Activated naive CD8-positive, alpha-beta T cell treated with anti-CD3 and anti-CD28 coated beads, Interleukin-2, amount 10 ng/mL, durations not matched to agents 7 days and 5 days (primary cell): ENCODE results near the gene KREMEN2. TPM values are rescaled to one million over a fixed set of nuclear protein-coding genes. Genes with fewer than 3 reads are reported as not detected.

Source experiments
- ATAC-seq: fragments of 150-1000 bp; cut with Tn5 transposase; one replicate; pipeline ENCODE4 v1.10.0; 2021; ENCODE audit warnings: low read depth, moderate library complexity
- POLR2A ChIA-PET: fragments of 350-600 bp; sonication (Branson Sonifier 250); formaldehyde crosslinking; loops from one replicate; lab custom pipeline; 2021; ENCODE audit warnings: antibody characterized with exemption; lab: Charles Lee
- DNase-seq: peaks from one replicate; pipeline ENCODE4 v3.0.0; 2021
- H3K27ac Mint-ChIP-seq: one replicate; pipeline ENCODE4 v1.8.0; 2022; ENCODE audit warnings: mild to moderate bottlenecking, mixed read lengths
- H3K27me3 Mint-ChIP-seq: one replicate; pipeline ENCODE4 v1.8.0; 2022; ENCODE audit warnings: mild to moderate bottlenecking, moderate library complexity, mixed read lengths
- H3K36me3 Mint-ChIP-seq: one replicate; pipeline ENCODE4 v1.8.0; 2021; ENCODE audit warnings: mild to moderate bottlenecking, mixed read lengths
- H3K4me1 Mint-ChIP-seq: one replicate; pipeline ENCODE4 v1.8.0; 2021; ENCODE audit warnings: mixed read lengths
- H3K4me3 Mint-ChIP-seq: one replicate; pipeline ENCODE4 v1.8.0; 2022; ENCODE audit warnings: mild to moderate bottlenecking, moderate library complexity, mixed read lengths
- H3K9me3 Mint-ChIP-seq: one replicate; pipeline ENCODE4 v1.8.0; 2021; ENCODE audit warnings: mixed read lengths
- total RNA-seq, 2 experiments: library from RNA; stranded (reverse); gene quantifications; one replicate each; pipeline ENCODE4 v1.2.3, GENCODE V29; 2021

Gene KREMEN2
- total RNA-seq, 2 experiments from 2014 or later, result 0.36 TPM; not detected in 1

DNA sequence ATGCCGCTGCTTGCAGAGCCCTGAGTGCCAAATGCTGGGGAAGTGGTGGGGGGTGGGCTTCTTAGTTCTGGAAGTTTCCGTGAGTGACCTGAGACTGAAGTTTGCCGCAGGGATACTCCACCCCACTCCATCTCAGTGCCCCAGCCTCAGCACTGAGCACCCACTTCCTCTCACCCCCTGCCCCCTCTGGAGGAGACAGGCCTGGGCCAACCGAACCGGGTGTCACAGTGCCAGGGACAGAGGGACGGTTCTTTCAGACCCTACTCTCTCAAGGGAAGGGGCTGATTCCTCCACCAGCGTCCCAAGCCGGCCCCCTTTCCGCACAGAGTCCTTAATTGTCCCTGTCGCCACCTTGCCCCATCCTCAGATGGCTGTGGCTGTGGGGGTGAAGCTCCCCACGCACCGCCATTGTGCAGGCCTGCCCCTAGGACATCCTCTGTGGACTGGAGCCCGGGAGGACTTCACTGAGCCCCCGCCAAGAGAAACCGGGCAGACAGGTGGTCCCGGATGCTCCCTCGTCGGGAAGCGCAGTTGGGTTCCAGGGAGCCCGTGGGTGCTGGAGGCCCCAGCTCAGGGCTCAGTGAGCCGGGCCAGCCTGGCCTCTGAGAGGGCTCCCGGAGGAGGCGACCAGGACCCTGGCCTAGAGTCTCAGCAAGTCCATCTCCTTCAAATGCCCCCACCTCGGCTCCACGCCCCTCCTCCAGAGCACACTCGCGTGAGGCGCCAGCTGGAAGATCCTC lies 1.6 kb upstream of the KREMEN2 start:
- ATAC-seq (no peak), DNase-seq (no peak)
- peaks cover 13% of the 10 kb centered on the region for H3K4me1 Mint-ChIP-seq
- H3K9me3 Mint-ChIP-seq, result no peaks in the 10 kb centered on the region
- POLR2A ChIA-PET, result interaction anchor here (0.6 to 1.2 kb wide), 2 partner anchors 18 to 97 kb away, joined by 3 to 5 read pairs; partner anchors contain the start of gene PKMYT1
- no peaks in the 10 kb centered on the region for H3K36me3 Mint-ChIP-seq
- H3K4me3 Mint-ChIP-seq, result no peak overlapping the region
- H3K27ac Mint-ChIP-seq, result no peak overlapping the region
- H3K27me3 Mint-ChIP-seq, result peaks cover 34% of the 10 kb centered on the region

DNA sequence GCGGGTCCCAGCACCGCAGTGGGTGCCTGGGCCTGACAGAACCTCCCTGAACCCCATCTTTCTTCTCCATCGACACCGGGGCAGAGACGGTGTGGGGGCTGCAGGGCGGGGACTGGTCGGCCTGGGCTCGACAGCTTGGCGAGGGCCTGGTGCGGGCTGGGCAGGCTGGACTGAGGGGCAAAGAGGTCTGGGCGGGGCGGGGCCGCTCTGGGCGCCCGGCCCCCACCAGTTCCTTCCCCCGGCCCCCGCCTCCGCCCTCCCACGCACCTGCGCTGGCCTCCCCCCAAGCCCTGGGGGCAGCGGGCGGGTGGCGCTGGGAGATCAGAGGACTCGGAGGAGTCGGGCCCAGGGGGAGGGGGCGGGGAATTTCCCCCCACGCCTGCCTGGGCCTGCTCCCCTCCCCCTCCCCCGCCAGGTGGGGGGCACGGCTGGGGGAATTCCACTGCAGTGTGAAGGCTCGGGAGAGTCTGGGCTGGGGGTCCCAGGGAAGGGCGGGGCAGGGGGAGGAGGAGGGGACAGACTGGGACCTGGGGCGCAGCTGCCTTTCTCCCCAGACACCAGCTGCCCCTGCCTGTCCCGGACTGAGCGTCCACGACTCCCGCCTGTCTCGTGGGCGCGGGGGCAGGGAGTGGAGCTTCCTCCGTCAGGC lies 877 bp upstream of the KREMEN2 start:
- Mint-ChIP-seq H3K4me1 (peaks cover 15% of the 10 kb centered on the region), H3K36me3 (no peaks in the 10 kb centered on the region), H3K27me3 (peaks cover 38% of the 10 kb centered on the region), H3K27ac (no peak overlapping the region), H3K9me3 (no peaks in the 10 kb centered on the region), H3K4me3 (peak overlapping the region; percentile 66)
- ATAC-seq, result no peak
- DNase-seq, result no peak
- POLR2A ChIA-PET, result interaction anchor here (1.2 kb wide), 1 partner anchor 18 kb away, joined by 5 read pairs; the partner anchor contains the start of gene PKMYT1

DNA sequence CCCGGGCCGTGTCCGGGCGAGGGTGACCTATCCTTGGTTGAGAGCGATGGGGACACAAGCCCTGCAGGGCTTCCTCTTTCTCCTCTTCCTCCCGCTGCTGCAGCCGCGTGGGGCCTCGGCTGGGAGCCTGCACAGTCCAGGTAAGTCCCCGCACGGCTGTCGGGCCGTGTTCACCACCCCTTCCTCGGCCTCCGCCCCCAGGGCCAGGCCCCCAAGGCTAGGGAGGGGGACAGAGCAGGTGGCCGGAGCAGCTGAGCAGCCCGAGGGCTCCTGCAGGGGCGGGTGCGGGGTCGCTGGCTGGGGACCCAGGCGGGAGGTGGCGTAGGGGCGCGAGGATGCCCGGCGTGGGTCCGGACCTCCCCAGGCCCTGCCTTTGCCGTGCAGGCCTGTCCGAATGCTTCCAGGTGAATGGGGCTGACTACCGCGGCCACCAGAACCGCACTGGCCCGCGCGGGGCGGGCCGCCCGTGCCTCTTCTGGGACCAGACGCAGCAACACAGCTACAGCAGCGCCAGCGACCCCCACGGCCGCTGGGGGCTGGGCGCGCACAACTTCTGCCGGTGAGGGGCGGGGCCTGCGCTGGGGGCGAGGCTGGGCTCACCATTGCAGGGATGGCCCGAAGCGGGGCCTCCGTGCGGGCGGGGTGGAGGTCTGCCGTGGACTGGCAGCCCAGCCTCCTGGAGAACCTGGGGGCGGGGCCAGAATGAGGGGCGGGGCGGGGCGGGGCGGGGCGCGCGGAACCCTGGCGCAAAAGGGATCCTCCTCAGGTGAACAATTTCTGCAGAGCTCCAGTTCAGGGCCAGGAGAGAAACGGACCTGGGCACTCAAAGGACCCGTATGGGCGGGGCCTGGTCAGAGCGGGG lies 631 bp downstream of the KREMEN2 start:
- Mint-ChIP-seq H3K36me3 (no peaks in the 10 kb centered on the region), H3K4me3 (peak overlapping the region; percentile 71), H3K27me3 (peaks cover 39% of the 10 kb centered on the region), H3K27ac (no peak overlapping the region), H3K9me3 (no peaks in the 10 kb centered on the region), H3K4me1 (peaks cover 20% of the 10 kb centered on the region)
- DNase-seq (peak; percentile 78), ATAC-seq (peak; percentile 13)
- POLR2A ChIA-PET, result interaction anchor here (0.5 to 4.1 kb wide), 5 partner anchors 9 to 689 kb away, joined by 4 to 27 read pairs (median 4); partner anchors contain the start of gene PKMYT1

DNA sequence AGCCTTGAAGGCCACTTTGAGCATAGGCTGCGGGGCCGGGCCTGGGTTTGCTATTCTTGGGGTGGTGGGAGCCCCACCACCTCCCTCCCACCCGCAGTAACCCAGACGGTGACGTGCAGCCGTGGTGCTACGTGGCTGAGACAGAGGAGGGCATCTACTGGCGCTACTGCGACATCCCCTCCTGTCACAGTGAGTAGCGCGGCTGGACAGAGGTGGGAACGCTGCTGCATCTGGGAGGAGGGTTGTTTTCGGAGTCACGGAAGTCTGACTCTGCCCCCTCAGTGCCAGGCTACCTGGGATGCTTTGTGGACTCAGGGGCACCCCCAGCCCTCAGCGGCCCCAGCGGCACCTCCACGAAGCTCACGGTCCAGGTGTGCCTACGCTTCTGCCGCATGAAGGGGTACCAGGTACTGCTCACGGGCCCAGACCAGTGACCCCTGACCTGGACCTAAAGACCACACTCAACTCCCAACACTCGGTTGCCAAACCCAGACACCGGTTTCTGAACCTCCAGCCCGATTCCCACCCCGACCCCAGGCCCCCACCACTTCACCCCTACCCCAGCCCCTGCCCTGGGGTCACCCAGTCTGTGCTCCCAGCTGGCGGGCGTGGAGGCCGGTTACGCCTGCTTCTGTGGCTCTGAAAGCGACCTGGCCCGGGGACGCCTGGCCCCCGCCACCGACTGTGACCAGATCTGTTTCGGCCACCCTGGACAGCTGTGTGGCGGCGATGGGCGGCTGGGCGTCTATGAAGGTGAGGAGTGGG lies 2.1 kb downstream of the KREMEN2 start:
- Mint-ChIP-seq H3K27ac (no peak overlapping the region), H3K9me3 (no peaks in the 10 kb centered on the region), H3K4me3 (no peak overlapping the region), H3K27me3 (peaks cover 35% of the 10 kb centered on the region), H3K4me1 (peaks cover 28% of the 10 kb centered on the region), H3K36me3 (no peaks in the 10 kb centered on the region)
- ATAC-seq, result no peak
- peak; percentile 30 for DNase-seq
- POLR2A ChIA-PET, result interaction anchor here (1.4 to 4.1 kb wide), 3 partner anchors 10 to 15 kb away, joined by 4 to 27 read pairs (median 9); partner anchors contain the start of gene PKMYT1

DNA sequence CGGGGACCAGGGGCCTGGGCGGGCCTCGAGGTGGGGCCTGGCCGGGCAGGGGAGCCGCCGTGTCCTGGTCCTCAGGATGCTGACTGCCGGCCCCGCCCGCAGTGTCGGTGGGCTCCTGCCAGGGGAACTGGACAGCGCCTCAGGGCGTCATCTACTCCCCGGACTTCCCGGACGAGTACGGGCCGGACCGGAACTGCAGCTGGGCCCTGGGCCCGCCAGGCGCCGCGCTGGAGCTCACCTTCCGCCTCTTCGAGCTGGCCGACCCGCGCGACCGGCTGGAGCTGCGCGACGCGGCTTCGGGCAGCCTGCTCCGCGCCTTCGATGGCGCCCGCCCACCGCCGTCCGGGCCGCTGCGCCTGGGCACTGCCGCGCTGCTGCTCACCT lies 2.7 kb downstream of the KREMEN2 start:
- no peak for DNase-seq
- Mint-ChIP-seq H3K4me1 (peaks cover 26% of the 10 kb centered on the region), H3K4me3 (no peak overlapping the region), H3K36me3 (no peaks in the 10 kb centered on the region), H3K27ac (no peak overlapping the region), H3K9me3 (no peaks in the 10 kb centered on the region), H3K27me3 (peaks cover 34% of the 10 kb centered on the region)
- POLR2A ChIA-PET, result interaction anchor here (4.1 kb wide), 1 partner anchor 14 kb away, joined by 27 read pairs; the partner anchor contains the start of gene PKMYT1
- no peak for ATAC-seq

DNA sequence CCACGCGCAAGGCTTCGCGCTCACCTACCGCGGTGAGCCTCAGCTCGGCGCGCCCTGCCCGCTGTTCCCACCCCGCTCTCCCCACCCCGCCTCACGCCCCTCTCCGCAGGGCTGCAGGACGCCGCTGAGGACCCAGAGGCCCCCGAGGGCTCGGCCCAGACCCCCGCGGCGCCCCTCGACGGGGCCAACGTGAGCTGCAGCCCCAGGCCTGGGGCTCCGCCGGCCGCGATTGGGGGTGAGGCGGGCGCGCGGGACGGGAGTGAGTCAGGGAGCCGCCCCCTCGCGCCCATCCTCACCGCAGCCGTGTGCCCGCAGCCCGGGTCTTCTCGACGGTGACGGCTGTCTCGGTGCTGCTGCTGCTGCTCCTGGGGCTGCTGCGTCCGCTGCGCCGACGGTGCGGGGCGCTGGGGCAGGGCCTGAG lies 3.1 kb downstream of the KREMEN2 start:
- POLR2A ChIA-PET, result interaction anchor here (4.1 kb wide), 1 partner anchor 14 kb away, joined by 27 read pairs; the partner anchor contains the start of gene PKMYT1
- ATAC-seq (no peak), DNase-seq (no peak)
- Mint-ChIP-seq H3K4me3 (no peak overlapping the region), H3K27ac (no peak overlapping the region), H3K27me3 (peaks cover 30% of the 10 kb centered on the region), H3K4me1 (peaks cover 27% of the 10 kb centered on the region), H3K36me3 (peaks cover 3% of the 10 kb centered on the region), H3K9me3 (no peaks in the 10 kb centered on the region)

DNA sequence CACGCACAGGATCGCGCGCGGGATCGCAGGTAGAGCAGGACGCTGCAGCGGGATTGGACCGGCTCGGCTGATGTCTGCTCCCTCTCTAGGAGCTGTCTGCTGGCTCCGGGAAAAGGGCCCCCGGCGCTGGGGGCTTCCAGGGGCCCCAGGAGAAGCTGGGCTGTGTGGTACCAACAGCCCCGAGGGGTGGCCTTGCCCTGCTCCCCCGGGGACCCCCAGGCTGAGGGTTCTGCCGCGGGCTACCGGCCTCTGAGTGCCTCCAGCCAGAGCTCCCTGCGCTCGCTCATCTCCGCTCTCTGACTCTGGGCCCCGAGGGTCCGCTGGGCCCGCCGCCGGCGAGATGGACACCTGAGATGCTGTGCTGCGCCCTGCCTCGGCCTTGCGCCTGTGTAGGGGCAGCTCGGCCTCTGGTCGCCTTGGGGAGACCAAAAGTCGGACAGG lies 3.7 kb downstream of the KREMEN2 start:
- H3K4me1 Mint-ChIP-seq, result peaks cover 27% of the 10 kb centered on the region
- no peaks in the 10 kb centered on the region for H3K9me3 Mint-ChIP-seq
- peaks cover 3% of the 10 kb centered on the region for H3K36me3 Mint-ChIP-seq
- POLR2A ChIA-PET, result interaction anchor here (4.1 kb wide), 1 partner anchor 13 kb away, joined by 27 read pairs; the partner anchor contains the start of gene PKMYT1
- peaks cover 26% of the 10 kb centered on the region for H3K27me3 Mint-ChIP-seq
- DNase-seq (no peak), ATAC-seq (no peak)
- H3K4me3 Mint-ChIP-seq, result peak overlapping the region; percentile 28
- no peak overlapping the region for H3K27ac Mint-ChIP-seq

DNA sequence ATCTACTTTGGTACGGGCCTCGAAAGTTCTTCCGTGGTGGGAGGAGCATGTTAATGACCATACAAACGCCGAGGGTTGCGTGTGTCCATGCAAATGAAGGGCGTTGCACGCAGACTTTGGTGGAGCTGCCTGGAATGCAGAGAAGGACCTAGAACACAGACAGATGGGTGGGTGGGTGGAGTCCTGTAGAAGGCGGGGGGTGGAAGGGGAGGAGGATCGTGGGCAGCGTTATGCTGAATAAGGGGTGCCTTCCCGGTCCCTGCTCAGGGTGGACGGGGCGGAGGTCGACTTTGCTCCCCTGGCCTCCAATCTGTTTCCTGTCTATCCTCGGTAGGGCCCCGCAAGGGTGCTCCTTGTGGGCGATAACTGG lies 4.3 kb downstream of the KREMEN2 start:
- Mint-ChIP-seq H3K4me3 (peak overlapping the region; percentile 82), H3K4me1 (peaks cover 27% of the 10 kb centered on the region), H3K36me3 (peaks cover 3% of the 10 kb centered on the region), H3K27me3 (peaks cover 23% of the 10 kb centered on the region), H3K27ac (no peak overlapping the region), H3K9me3 (no peaks in the 10 kb centered on the region)
- ATAC-seq, result no peak
- no peak for DNase-seq
- POLR2A ChIA-PET, result interaction anchor here (4.1 kb wide), 1 partner anchor 13 kb away, joined by 27 read pairs; the partner anchor contains the start of gene PKMYT1

DNA sequence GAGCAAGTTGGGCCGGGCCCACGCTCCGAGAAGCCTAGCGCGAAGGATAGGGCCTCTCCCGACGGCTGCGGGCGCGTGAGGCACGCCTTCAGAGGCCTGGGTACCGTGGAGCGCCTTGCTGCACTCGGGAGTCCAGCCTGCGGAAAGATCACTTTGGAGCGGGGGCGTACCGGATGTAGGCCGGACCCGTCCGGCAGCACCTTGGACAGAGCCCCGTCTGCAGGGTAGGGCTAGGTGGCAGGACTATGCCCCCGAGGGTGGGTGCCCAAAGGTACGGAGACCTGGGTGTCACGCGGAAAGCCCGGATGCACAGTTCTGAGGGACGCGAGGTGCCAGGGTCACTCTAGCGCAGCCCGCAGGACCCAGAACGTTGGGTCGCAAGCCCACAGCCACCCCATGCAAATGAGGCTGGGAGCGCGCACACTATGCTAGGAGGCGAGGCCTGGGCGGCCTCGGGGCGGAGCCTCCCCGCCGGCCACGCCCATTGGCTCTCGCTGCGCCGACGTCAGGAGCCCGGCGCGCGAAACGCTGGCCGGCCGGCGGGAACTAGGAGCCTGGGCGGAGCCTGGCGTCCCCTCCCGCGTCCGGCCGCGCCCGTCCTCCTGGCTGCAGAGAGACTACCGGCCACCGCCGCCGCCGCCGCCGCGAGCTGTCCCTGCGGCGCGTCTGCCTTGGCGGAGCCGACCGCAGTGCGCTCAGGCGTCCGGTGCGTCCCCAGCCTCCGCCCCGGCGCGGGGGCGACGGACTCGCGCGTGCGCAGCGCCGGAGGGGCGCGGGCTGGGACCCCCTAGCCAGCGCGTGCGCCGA lies 4.9 kb downstream of the KREMEN2 start, which contains the start of gene PAQR4:
Gene PAQR4 (plus strand): TSS at position 611 of the 807 bp plus-strand sequence. CDS start 327 bp downstream, outside the sequence.
- H3K4me3 Mint-ChIP-seq, result peak within 1 kb of the TSS; percentile 82
- POLR2A ChIA-PET, result interaction anchor here (0.6 to 4.1 kb wide), 8 partner anchors 8 to 286 kb away, joined by 3 to 46 read pairs (median 4); partner anchors contain the start of genes FLYWCH1, FLYWCH2, KCTD5 and PKMYT1
- H3K9me3 Mint-ChIP-seq, result no peaks in the 10 kb centered on the region
- peaks cover 3% of the 10 kb centered on the region for H3K36me3 Mint-ChIP-seq
- H3K4me1 Mint-ChIP-seq, result peaks cover 27% of the 10 kb centered on the region
- peaks cover 18% of the 10 kb centered on the region for H3K27me3 Mint-ChIP-seq
- DNase-seq (peak; percentile 96), ATAC-seq (peak; percentile 65)
- H3K27ac Mint-ChIP-seq, result peak within 1 kb of the TSS; percentile 61

DNA sequence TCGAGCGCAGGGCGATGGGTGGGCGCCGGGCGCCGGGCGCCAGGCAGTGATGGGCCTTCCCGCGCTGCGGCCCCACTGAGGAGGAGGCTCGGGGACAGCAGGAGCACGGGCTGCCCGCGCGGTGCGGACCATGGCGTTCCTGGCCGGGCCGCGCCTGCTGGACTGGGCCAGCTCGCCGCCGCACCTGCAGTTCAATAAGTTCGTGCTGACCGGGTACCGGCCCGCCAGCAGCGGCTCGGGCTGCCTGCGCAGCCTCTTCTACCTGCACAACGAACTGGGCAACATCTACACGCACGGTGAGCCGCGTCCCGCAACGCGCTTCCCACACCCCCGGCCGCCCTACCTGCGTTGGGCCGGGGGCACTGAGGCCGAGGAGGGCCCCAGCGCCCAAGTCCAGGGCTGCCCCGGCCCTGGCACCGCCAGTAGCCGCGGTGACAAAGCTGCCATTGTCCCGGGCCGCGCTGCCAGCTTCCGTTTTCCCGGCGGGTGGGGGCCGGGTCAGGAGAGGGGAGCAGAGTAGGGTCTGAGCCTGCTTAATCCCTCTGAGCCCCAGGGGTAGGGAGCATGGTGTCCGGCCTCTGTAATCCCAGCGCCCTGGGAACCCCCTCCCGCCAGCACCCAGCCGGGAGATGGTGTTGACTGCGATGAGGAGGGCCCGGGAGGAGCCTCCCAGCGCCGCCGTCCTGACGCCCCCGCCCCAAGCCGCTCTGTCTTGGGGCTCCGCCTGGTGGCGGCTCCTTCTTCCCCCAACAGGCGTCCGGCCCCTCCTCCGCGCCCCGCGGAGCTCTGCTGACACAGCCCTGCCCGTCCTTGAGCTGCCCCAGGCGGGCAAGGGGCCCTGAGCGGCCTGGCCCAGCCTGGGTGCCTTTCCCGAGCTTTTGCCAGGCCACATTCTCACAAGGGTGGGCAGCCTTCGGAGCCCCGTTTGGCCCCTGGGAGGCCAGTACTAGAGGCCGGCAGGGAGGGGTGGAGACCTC lies 5.8 kb downstream of the KREMEN2 start:
- H3K9me3 Mint-ChIP-seq, result no peaks in the 10 kb centered on the region
- peak; percentile 88 for DNase-seq
- POLR2A ChIA-PET, result interaction anchor here (0.5 to 4.1 kb wide), 14 partner anchors 9 to 287 kb away, joined by 3 to 46 read pairs (median 3); partner anchors contain the start of genes FLYWCH1, FLYWCH2, KCTD5 and PKMYT1
- peaks cover 3% of the 10 kb centered on the region for H3K36me3 Mint-ChIP-seq
- H3K4me1 Mint-ChIP-seq, result peaks cover 25% of the 10 kb centered on the region
- H3K27me3 Mint-ChIP-seq, result peaks cover 14% of the 10 kb centered on the region
- peak; percentile 73 for ATAC-seq
- peak overlapping the region; percentile 61 for H3K27ac Mint-ChIP-seq
- peak overlapping the region; percentile 81 for H3K4me3 Mint-ChIP-seq
